Keratinocyte (primary cell): ENCODE measurements around the gene MAST1. TPM values are rescaled to one million over a fixed set of nuclear protein-coding genes. Genes with fewer than 3 reads are reported as not detected.

Experiments used
- DNase-seq: peaks from one replicate; pipeline ENCODE4 v3.0.0-alpha.2; 2011; ENCODE audit warnings: low read depth, missing footprints, low spot score
- FAIRE-seq: peaks from 2 replicates; lab custom pipeline; 2011; peaks lifted over from hg19 to GRCh38; lab: Jason Lieb, UNC
- H2AFZ ChIP-seq: 2 replicates; pipeline ENCODE4 v1.6.0; 2012; ENCODE audit warnings: low read length, control low read depth, inconsistent platforms; ENCODE audit not compliant: control insufficient read depth
- H3K27ac ChIP-seq: 2 replicates; pipeline ENCODE4 v1.5.1; 2011; ENCODE audit warnings: low read length; ENCODE audit not compliant: control insufficient read depth, insufficient read depth
- H3K27me3 ChIP-seq: 3 replicates; pipeline ENCODE4 v1.6.0; 2011; ENCODE audit warnings: low read length; ENCODE audit not compliant: control insufficient read depth, insufficient read depth; ENCODE audit errors: extremely low read depth
- H3K36me3 ChIP-seq, 2 experiments: 2 replicates in 1 of 2; 3 replicates in 1 of 2; pipeline ENCODE4 v1.5.1; 2011; ENCODE audit warnings: low read length in 2 of 2, mild to moderate bottlenecking in 1 of 2; ENCODE audit not compliant: control insufficient read depth in 2 of 2, insufficient read depth in 2 of 2; ENCODE audit errors: extremely low read depth in 1 of 2
- H3K4me1 ChIP-seq: 3 replicates; pipeline ENCODE4 v1.5.1; 2011; ENCODE audit warnings: low read length; ENCODE audit not compliant: control insufficient read depth, insufficient read depth; ENCODE audit errors: extremely low read depth
- H3K4me2 ChIP-seq: 3 replicates; pipeline ENCODE4 v1.6.0; 2011; ENCODE audit warnings: low read depth, low read length; ENCODE audit not compliant: control insufficient read depth, insufficient read depth; ENCODE audit errors: extremely low read depth
- H3K4me3 ChIP-seq, 3 experiments: fragments of 200-600 bp in 1 of 3; sonication (generic) in 1 of 3; 2 replicates in 2 of 3; 3 replicates in 1 of 3; pipeline ENCODE4 v1.5.1; 2011 to 2016; ENCODE audit warnings: low read length in 3 of 3, mild to moderate bottlenecking in 3 of 3, control low read depth in 2 of 3, inconsistent platforms in 1 of 3, low read depth in 1 of 3, mixed read lengths in 1 of 3, mixed run types in 1 of 3, moderate library complexity in 1 of 3; ENCODE audit not compliant: control insufficient read depth in 2 of 3, insufficient read depth in 2 of 3; ENCODE audit errors: extremely low read depth in 1 of 3
- H3K79me2 ChIP-seq: 2 replicates; pipeline ENCODE4 v1.6.0; 2012; ENCODE audit warnings: low read length; ENCODE audit not compliant: control insufficient read depth, insufficient read depth
- H3K9ac ChIP-seq: 3 replicates; pipeline ENCODE4 v1.6.0; 2011; ENCODE audit warnings: low read length; ENCODE audit not compliant: control insufficient read depth, insufficient read depth; ENCODE audit errors: extremely low read depth
- H3K9me1 ChIP-seq: 3 replicates; pipeline ENCODE4 v1.6.0; 2011; ENCODE audit warnings: low read length; ENCODE audit not compliant: control insufficient read depth, insufficient read depth; ENCODE audit errors: extremely low read depth
- H3K9me3 ChIP-seq: 2 replicates; pipeline ENCODE4 v1.5.1; 2012; ENCODE audit warnings: low read depth, low read length; ENCODE audit not compliant: control insufficient read depth
- H4K20me1 ChIP-seq: 3 replicates; pipeline ENCODE4 v1.6.0; 2011; ENCODE audit warnings: low read length; ENCODE audit not compliant: control insufficient read depth, insufficient read depth; ENCODE audit errors: extremely low read depth
- CTCF ChIP-seq, 3 experiments: IDR thresholded peaks in 1 of 3; conservative IDR thresholded peaks in 1 of 3; optimal IDR thresholded peaks in 1 of 3; 2 replicates in 2 of 3; 3 replicates in 1 of 3; pipeline versions ENCODE3 to v1.5.1; 2011; ENCODE audit warnings: low read length in 3 of 3, mild to moderate bottlenecking in 3 of 3, moderate library complexity in 2 of 3, control low read depth in 1 of 3, inconsistent platforms in 1 of 3; ENCODE audit not compliant: insufficient read depth in 2 of 3; ENCODE audit errors: extremely low read depth in 1 of 3
- EZH2 ChIP-seq: IDR thresholded peaks from one replicate; pipeline ENCODE4 v1.6.1; 2012; ENCODE audit warnings: inconsistent platforms, mild to moderate bottlenecking, low read length, moderate library complexity
- dilution Hi-C: fragments of 300-500 bp; cut with MboI; formaldehyde crosslinking; loops from one replicate; pipeline ENCODE4 v1.7.0; 2020; ENCODE audit warnings: low sequenced_read_pairs; ENCODE audit not compliant: extremely low pct_ligation_motif_present
- polyA plus RNA-seq, 5 experiments: library from polyadenylated mRNA; depleted of rRNA in 3 of 5; stranded (reverse) in 3 of 5; stranded (forward) in 1 of 5; unstranded in 1 of 5; fragments of >200 nt; gene quantifications; 1 replicate in 1 of 5; 2 replicates in 3 of 5; 3 replicates in 1 of 5; pipeline versions ENCODE4 v1.2.1 to v1.2.3, GENCODE V29; 2011 to 2012; ENCODE audit warnings: missing spikeins in 2 of 5, low read depth in 1 of 5, low replicate concordance in 1 of 5

MAST1 gene
- polyA plus RNA-seq, 1 donor (not counting 4 experiments of a cell fraction or from before 2014, with no cell fraction given): 0.13 TPM

GRCh38 chr19:12841094-12841493 lies 2.8 kb downstream of the MAST1 start:
- TF ChIP-seq EZH2: no peak
- no peak for TF ChIP-seq CTCF (optimal IDR thresholded peaks at IDR 0.05 in 1 of 3, IDR thresholded peaks at IDR 0.05 in 1 of 3, conservative IDR thresholded peaks at IDR 0.05 in 1 of 3; ENCODE audit: extremely low read depth in 1 of 3, insufficient read depth in 2 of 3, low read length in 3 of 3)
- H3K27ac ChIP-seq: no peak overlapping the region
- peaks cover 45% of the 10 kb centered on the region for H3K27me3 ChIP-seq
- H4K20me1 ChIP-seq: no peaks in the 10 kb centered on the region
- no peaks in the 10 kb centered on the region for H3K79me2 ChIP-seq
- peak overlapping the region; percentile 44 for H2AFZ ChIP-seq
- H3K4me1 ChIP-seq: peaks cover 14% of the 10 kb centered on the region
- no peak for DNase-seq
- H3K9ac ChIP-seq: no peak overlapping the region
- dilution Hi-C loops: no loop called here
- H3K4me2 ChIP-seq: peak overlapping the region; percentile 67
- H3K4me3 ChIP-seq: peak overlapping the region; percentile 27 to 49 (median 48)
- H3K36me3 ChIP-seq: no peaks in the 10 kb centered on the region
- H3K9me3 ChIP-seq: no peaks in the 10 kb centered on the region
- no peaks in the 10 kb centered on the region for H3K9me1 ChIP-seq
- FAIRE-seq: no peak

- Histone ChIP-seq H3K27me3 (peaks cover 37% of the 10 kb centered on the region), H3K36me3 (no peaks in the 10 kb centered on the region), H4K20me1 (no peaks in the 10 kb centered on the region), H3K4me3 (no peak overlapping the region), H3K27ac (no peak overlapping the region), H3K9me1 (no peaks in the 10 kb centered on the region), H3K4me2 (no peak overlapping the region), H2AFZ (no peak overlapping the region), H3K4me1 (peaks cover 15% of the 10 kb centered on the region), H3K9ac (no peak overlapping the region), H3K79me2 (no peaks in the 10 kb centered on the region), H3K9me3 (no peaks in the 10 kb centered on the region)
- no peak for FAIRE-seq
- no peak for DNase-seq
- dilution Hi-C loops: no loop called here
- TF ChIP-seq EZH2: no peak
- TF ChIP-seq CTCF (optimal IDR thresholded peaks at IDR 0.05 in 1 of 3, IDR thresholded peaks at IDR 0.05 in 1 of 3, conservative IDR thresholded peaks at IDR 0.05 in 1 of 3; ENCODE audit: extremely low read depth in 1 of 3, insufficient read depth in 2 of 3, low read length in 3 of 3): no peak
Observed at GRCh38 chr19:12842511-12842910, 4.2 kb downstream of the MAST1 start.
